HG03039 (cell line): ENCODE data around the gene CCDC188.

Experiments
- ATAC-seq: cut with Tn5 transposase; IDR thresholded peaks from one replicate; pipeline ENCODE4 v1.9.1; 2021; ENCODE audit warnings: mild to moderate bottlenecking, moderate library complexity; ENCODE audit not compliant: unreplicated experiment

The CCDC188 gene

DNA sequence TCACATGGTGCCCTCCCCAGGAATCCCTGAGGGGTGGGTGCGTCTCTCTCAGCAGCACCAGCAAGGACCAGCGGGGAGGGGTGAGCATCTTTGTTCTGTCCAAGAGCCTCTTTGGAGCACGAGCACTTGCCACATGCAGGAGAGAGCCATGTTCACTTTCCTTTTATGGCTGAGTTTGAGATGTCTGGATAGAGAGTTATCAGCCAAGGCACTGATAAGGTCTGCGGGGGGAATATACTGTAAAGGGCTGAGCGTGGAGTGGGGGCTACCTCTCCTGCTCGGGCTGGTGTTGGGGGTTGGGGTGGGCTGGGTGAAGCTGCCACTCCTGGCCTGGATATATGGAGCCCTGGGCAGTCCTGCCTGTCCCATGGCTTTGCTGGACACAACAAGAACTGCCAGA, 34.9 kb upstream of the CCDC188 start:
- ATAC-seq = no peak

DNA sequence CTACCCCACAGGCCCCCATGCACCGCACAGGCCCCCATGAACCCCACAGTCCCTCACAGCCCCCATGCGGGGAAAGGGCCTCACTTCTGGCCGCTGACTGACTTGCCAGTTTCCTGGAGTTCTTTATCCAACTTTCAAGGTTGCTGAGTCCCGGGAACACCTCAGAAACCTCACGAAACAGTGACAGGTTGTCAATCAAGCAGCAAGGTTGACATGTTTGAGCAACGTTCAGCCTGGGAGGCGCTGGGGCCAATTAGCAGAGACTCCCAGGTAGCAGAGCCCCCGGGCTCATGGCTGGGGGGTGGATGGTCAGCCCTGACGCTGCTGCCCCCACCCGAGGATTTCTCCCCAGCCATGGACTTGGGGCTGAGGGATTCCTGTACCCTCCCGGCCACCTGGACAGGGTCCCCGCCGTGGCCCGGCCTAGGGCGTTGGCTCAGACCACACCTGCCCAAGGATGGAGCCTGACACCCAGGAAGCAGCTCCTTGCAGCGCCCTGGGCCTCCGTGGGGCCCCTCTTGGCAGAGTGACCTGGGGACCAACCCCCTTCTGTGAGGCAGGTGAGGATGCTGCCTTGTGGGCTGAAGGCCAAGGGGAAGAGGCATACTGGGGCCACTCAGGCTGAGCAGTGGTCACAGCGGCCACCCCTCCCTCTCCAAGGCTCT, 33.8 kb upstream of the CCDC188 start:
- no peak for ATAC-seq

DNA sequence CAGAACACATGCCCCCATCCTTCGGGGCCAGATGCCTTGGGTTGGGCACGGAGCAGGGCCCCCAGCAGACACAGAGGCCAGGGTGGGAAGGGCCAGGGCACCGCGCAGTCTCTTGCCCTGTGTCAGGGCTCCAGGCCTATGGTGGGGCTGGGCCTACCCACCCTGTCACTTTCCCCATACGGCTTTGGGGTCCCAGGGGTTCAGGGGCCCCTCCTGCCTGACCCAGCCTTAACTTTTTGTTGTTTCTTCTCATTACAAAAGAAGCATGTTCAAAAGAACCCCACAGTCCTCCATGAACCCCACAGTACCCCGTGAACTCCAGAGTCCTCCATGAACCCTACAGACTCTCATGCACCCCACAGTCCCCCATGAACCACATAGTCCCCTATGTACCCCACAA, 33.0 kb upstream of the CCDC188 start:
- no peak for ATAC-seq

DNA sequence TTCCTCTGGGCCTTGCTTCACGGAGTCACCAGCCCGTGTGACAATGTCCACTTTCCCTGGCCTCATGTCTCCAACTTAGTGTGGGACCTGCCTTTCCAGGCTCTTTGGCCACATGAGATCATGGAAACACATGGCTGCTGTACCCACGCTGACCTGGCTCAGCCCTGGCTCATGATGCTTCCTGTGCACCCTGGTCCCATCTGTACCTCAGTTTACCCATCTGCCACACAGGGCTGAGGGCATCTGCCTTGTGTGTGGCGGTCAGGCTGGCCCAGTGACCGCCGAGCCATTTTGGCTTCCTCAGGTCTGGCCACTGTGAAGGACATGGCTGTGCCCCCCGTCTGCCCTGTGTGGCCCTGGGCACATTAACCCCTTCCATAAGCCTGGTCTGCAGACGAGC, 32.2 kb upstream of the CCDC188 start:
- no peak for ATAC-seq

DNA sequence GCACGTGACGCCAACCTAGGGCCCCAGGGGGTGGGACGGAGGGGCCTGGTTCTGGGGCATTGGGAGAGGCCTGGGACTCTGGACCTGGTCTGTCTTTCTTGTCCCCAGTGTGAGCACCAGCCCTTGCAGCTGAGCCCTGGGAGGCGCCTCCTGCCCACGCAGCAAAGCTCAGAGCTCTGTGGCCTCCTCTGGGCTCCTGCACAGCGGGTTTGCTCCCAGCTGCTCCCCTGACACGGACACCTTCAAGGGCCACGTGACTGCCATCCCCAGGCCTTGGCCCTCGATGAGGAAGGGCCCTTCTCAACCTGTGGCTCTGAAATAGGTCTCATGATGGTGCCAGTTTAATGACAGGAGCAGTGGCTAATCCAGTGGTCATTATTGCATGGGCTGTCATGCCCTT, 31.5 kb upstream of the CCDC188 start:
- ATAC-seq = no peak

DNA sequence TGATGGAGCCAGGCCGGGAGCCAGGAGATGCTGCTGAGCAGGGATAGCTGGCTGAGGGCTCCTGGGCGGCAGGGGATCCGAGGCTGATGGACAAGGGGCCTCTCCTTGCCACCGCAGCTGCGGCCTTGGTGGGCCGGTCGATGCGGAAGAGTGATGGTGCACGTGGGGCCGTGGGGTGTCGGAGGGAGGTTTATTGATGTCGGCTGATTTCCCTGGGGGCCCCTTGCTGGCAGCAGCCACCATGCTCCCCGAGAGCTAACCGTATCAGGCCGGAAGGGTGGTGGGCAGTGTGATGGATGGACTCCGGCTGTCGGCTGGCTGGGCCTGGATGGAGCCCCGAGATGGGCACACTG, 31.0 kb upstream of the CCDC188 start:
- ATAC-seq = no peak

DNA sequence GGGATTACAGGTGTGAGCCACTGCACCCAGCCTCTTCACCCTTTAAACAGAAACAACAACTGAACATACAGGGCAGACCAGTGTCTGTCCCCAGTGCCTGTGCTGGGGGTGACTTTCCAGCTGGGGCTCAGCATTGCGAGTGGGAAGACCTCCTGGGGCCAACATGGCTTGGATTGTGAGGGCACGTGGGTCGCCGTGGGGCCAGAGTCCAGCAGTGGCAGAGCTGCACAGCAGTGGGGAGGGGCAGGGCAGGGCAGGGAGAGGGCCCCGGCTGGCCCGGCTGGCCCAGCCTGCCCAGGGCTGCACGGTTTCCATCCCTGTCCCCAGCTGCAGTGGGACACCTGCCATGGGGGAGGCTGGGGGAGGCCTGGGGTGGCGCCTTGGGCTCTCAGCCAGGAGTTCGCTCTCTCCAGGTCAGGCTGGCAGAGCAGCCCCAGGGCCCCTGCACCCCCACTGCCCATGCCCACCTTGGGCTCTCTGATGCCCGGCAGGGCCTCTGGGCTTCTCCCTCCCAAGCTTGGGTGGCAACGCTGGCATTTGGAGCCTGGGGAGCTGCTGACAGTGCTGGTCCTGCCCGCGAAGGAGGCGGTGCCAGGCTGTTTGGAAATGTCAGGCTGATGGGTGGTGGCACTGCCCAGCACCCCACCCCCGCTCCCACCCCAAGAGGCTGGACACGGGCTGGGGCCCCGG, 30.5 kb upstream of the CCDC188 start:
- no peak for ATAC-seq

DNA sequence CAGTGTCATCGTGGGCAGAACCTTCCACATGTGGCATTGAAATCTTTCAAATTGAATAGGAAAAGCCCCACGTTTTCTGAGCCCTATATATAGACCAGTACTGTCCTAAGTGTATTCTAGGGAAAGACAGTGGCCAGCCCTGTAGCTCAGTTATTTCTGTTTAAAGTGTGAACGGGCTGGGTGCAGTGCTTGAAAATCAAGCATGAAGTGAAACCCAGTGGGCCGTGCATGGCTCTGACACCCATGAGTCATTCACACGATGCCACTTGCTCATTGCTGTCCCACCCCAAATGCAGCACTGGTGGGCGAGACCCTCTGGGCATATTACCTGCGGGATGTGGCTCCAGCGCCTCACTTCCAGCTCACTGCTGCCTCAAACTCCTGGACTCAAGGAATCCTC, 29.8 kb upstream of the CCDC188 start:
- no peak for ATAC-seq

DNA sequence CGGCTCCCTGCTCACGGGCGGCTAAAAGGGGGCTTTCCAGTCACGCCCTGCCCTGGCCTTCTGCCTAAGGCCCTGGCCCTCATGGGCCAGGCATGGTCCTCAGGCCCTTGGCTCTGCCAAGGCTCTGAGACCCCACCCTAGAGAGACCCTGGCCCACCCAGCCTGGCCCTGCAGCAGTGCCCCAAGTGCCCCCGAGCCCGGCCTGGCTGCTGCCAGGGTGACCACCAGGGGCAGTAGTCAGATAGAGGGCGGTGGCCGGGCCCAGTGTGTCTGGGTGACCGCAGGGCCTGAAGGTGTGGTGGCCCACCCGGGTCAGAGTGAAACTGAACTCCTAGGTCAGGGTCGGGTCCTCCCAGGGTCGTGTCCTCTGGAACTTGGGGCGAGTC, 29.4 kb upstream of the CCDC188 start:
- ATAC-seq = no peak

DNA sequence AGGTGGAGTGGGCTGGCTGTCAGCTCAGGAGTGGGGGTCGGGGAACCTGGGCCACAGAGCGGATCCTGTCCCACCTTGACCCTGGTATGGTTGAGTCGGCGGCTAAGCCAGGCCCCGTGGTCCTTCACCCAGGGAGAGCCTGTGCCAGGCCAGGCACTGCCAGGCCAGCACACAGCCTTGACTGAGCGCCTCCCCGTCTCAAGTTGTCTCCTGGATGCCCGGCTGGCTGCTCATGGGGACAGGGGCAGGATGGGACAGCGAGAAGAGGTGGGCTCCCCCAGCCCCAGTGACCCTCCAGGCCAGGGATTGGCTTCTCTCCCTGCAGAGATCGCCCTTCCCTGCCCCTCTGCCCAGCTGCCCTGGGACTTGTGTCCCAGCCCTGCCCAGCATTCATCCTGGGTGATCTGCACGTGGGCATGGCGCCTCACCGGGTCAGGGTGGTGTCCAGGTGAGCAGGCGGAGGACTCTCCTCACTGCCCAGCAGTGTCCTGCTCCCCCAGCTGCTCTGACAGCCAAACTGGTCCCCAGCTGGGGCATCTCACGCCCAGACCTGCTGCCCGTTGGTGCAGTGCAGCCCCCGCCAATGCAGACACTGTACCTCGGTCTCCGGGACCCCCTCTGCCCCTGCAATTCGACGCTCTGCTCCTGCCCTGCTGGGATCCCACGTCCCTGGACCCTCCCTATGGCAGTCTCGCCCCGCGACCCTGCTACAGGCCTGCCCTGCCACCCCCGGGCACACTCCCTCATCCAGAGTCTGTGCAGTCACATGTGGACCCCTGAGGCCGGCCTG, 28.8 kb upstream of the CCDC188 start:
- no peak for ATAC-seq

DNA sequence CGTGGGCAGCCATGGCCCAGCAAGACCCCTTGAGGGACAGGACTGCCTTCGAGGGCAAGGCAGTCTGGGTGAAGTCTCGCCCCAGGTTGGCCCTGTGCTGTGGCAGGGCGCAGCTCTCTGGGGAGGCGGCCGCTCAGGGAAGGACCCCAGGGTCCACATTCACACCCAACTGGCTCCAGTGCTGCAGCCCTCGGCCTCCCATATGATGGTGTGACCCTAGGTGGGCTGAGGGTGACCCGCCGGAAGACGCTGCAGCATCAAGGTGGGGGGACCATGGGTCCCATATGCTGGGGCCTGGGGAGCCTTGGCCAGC, 28.0 kb upstream of the CCDC188 start:
- ATAC-seq = no peak

DNA sequence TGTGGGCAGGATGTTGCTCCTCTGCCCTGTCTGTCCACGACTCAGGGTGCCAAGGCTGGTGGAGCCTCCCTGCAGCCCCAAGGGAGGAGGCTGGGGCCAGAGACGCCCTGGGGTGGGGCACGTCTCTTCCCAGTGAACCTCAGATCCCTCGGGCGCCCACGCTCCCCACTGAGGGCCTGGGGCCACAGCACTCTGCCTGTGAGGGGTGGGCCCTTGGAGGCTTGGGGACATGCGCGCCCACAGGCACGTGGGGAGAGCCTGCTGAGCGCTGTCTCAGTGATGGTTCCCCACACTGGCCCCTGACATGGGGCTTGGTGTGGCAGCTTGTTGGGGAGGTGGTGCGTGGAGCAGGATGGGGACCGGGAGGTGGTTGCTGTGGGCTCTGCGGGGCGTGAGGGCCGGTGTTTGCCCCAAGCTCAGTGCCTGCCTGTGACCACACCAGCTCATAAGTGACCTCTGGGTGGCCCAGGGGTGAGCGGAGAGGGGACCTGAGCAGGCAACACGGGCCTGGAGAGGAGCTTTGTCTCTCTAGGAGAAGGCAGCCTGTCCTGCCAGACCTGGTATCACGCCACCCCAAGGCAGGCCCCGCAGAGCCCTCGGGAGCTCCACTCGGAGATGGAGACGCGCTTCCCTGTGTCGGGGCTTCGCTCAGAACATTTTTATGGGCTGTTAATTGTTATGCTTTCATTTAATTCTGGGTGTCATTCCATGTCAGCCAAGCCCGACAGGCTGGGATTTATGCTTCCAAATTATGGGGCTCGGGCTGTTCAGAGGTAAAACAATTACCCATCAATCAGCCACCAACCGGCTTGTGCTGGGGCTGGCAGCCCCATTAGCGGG, 27.4 kb upstream of the CCDC188 start:
- ATAC-seq = no peak

DNA sequence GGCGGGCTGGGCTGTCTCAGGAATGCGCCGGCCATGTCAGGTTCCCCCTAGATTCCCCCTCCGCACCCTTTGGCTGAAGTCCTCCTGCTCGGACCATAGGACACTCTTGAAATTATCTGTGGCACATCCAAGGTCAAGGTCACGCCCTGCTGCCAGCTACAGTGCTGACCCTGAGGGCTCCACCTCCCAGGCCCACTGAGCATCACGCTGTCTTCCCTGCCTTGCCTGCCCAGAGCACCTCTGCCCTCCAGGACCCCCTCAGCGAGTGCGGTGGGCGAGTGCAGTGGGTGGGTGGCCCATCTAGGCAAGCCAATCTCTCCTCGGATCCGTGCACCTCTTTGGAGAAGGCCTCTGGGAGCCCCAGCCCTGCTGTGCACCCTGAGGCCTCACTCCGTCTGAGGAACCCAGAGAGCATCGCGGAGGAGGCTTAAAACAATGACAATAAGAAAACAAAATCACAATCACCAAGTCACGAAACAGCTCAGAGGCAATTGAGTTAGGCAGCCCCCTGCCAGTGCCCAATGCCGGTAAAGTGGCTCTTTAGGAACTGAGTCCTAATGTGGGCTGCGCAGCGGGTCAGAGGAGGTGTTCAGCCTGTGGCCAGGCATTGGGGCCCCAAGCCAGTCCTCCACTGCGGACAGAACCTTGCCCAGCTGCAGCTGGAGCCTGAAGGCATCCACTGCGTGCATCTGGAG, 26.5 kb upstream of the CCDC188 start:
- ATAC-seq = no peak

DNA sequence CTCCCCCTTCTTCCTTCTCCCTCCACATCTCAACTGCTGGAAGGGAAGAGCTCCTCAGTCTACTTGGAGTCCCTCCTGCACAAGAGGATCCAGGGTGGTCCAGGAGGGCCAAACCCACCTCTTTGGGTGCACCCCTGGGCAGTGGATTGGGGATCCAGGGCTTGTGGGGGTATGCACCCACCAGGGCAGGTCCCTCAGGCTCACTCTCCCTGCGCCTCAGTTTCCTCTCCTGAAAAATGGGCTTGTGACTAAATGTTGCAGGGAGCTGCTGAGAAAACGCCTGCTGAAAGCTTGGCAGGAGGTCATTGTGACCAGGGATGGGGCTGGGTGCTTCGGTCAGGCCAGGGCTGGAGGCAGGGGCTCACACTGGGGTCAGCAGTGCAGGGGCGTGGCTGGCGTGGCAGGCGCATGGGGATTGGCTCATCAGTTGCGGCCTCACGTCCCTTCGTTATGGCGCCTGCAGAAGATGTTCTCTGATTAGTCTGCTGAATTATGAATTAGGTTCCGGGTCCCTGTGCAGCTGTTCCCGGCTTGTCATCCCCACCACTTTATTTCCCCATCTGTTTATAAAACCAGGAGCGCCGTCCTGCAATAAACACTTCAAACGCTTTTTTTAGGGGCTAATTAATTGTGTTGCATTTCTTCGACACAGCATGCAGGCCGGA, 25.7 kb upstream of the CCDC188 start:
- no peak for ATAC-seq

DNA sequence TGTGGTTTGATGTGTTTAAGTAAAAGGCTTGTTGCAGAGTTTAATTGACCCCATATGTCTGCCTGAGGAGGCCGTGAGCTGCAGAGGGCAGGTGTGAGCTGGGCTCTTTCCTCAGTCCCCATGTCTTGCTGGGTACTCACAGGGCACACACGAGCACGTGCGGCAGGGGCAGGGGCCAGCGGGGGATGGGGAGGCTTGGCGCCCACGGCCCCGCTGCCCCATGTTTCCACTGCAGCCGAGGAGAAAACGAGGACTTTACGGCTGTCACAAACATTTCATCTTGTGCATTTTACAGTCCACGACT, 24.7 kb upstream of the CCDC188 start:
- no peak for ATAC-seq

DNA sequence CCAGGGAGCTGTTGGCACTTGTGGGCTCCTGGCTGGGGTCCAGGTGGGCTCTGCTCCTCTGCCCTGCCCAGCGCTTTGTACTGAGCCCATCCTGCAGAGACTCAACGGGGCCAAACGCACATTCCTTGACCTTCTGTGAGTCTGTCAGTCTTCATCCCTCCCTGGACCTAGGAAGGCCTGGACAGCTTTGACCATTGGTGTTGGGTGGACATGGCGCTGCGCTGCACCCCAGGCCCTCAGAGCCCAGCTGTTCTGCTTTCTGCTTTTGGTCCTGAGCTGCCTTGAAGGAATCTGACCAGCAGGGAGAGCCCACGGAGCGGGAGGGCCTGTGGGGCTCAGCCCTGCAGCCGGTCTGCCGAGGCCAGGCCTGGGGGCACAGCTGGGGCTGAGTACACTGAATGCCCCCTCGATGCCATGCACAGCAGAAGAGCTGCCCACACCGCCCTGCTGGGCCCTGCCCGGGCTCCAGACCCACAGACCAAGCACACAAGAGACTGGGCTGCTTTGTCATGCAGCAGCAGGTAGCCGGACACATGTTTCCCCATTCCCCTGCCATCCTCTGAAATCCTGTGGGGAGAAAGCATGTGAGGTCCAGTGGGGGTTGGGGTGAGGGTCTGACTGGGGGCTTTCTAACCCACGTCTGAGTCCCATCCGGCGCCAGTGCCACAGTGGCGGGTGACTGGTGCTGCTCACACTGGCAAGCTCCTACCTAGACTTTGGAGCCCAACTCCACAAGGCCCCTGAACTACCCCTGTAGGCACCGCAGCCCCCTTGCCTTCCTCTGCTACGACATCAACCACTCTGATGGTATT, 24.1 kb upstream of the CCDC188 start:
- ATAC-seq = no peak

DNA sequence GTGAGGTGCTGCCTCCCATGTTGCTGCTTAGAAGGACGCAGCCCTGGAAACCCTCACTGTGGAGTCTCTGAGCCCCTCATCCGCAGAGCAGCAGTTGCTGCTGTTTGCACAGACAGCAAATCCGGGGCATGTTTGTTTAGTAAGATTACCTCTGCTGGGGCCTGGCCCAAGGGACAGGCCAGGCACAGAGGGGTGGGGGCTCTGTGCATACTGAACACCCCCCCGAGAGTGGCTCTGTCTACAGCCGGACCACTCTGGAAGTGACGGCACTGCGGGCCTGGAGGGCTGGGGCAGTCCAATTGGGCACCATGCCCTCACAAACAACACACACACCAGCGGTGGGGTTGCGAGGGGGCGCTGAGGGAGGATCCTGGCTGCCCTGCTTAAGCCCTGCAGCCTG, 22.9 kb upstream of the CCDC188 start:
- no peak for ATAC-seq

DNA sequence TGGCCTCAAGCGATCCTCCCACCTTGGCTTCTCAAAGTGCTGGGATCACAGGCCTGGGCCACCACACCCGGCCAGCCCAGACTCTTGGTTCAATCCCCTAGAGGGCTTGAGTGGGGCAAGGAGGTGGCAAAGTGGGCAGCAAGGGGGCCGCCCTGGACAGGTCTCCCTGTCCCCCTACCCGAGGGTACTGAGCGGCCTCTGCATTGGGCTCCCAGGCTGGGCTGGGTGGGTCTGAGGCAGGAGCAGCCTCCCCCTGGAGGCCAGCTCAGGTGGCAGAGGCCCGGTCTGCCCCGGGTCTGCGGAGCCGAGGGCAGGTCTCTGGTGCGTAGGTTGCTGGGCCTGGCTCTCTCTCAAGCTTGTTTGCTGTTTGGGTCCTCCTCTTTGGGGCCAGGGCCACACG, 22.4 kb upstream of the CCDC188 start:
- ATAC-seq = no peak

DNA sequence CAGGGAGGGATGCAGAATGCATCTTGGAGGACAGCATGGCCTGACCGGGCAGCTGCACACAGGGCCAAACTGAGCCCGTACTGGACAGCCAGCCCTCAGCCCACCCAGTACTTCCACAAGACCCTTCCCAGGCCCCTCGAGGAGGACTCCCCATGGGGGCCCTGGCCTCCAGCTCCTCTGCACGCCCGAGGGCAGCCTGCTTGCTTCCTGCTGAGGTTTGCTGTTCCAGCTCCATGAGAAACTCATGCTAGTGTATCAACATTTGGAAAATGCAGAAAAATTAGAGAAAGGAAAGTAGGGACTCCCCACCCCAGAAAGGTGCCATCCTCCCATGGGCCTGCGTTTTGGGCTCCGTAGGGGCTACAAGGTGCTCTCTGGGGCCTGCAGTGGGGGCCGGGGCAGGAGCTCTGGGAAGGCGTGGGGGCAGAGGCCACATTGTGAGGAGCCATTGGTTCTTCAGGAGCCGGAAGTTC, 21.3 kb upstream of the CCDC188 start:
- ATAC-seq = no peak
